ENCODE measurements around the gene AGL.

- no peak for TF ChIP-seq EZH2 (IDR thresholded peaks at IDR 0.05)
- TF ChIP-seq POLR2AphosphoS5 (IDR thresholded peaks at IDR 0.05; ENCODE audit: borderline replicate concordance, low read depth, low read length): no peak
- no peak for TF ChIP-seq FOXP2 (optimal IDR thresholded peaks at IDR 0.05; ENCODE audit: control extremely low read depth, extremely low read length, insufficient read depth)
These were observed 106.6 kb downstream of the AGL start for GRCh38 chr1:99956755-99957154.
